ENCODE results near the gene RPL9. TPM values are rescaled to one million over a fixed set of nuclear protein-coding genes. Genes with fewer than 3 reads are reported as not detected.
A peak's percentile ranks its signal among the peaks of the same experiment; 100 is the strongest.

The RPL9 gene
- total RNA-seq, 1 donor from 2014 or later = 1,562 TPM

- Mint-ChIP-seq H3K9me3 (ENCODE audit: unreplicated experiment) (no peaks in the 10 kb centered on the region), H3K36me3 (ENCODE audit: low read depth, unreplicated experiment) (peaks cover 32% of the 10 kb centered on the region), H3K4me1 (ENCODE audit: unreplicated experiment) (peaks cover 9% of the 10 kb centered on the region), H3K4me3 (ENCODE audit: unreplicated experiment) (no peak overlapping the region), H3K27me3 (ENCODE audit: unreplicated experiment) (no peaks in the 10 kb centered on the region), H3K27ac (ENCODE audit: unreplicated experiment) (no peak overlapping the region)
- TF ChIP-seq CTCF (IDR thresholded peaks at IDR 0.05; ENCODE audit: unreplicated experiment) = no peak
- DNase-seq (ENCODE audit: low spot score) = no peak
Observed at GRCh38 chr4:39450618-39451017, 8.1 kb downstream of the RPL9 start.

GRCh38 chr4:39446842-39447573 lies 11.7 kb downstream of the RPL9 start:
- peaks cover 2% of the 10 kb centered on the region for H3K27me3 Mint-ChIP-seq (ENCODE audit: unreplicated experiment)
- DNase-seq (ENCODE audit: low spot score) = peak; percentile 67
- no peak overlapping the region for H3K4me3 Mint-ChIP-seq (ENCODE audit: unreplicated experiment)
- H3K36me3 Mint-ChIP-seq (ENCODE audit: low read depth, unreplicated experiment) = peaks cover 8% of the 10 kb centered on the region
- no peak for TF ChIP-seq CTCF (IDR thresholded peaks at IDR 0.05; ENCODE audit: unreplicated experiment)
- no peaks in the 10 kb centered on the region for H3K9me3 Mint-ChIP-seq (ENCODE audit: unreplicated experiment)
- H3K27ac Mint-ChIP-seq (ENCODE audit: unreplicated experiment) = no peak overlapping the region
- H3K4me1 Mint-ChIP-seq (ENCODE audit: unreplicated experiment) = peaks cover 3% of the 10 kb centered on the region

- no peak overlapping the region for H3K4me3 Mint-ChIP-seq (ENCODE audit: unreplicated experiment)
- peaks cover 6% of the 10 kb centered on the region for H3K36me3 Mint-ChIP-seq (ENCODE audit: low read depth, unreplicated experiment)
- DNase-seq (ENCODE audit: low spot score) = no peak
Observed at GRCh38 chr4:39446483-39446841, 12.3 kb downstream of the RPL9 start.

GRCh38 chr4:39442998-39443397 lies 15.7 kb downstream of the RPL9 start:
- peaks cover 2% of the 10 kb centered on the region for H3K27me3 Mint-ChIP-seq (ENCODE audit: unreplicated experiment)
- no peaks in the 10 kb centered on the region for H3K9me3 Mint-ChIP-seq (ENCODE audit: unreplicated experiment)
- H3K27ac Mint-ChIP-seq (ENCODE audit: unreplicated experiment) = no peak overlapping the region
- no peak for TF ChIP-seq CTCF (IDR thresholded peaks at IDR 0.05; ENCODE audit: unreplicated experiment)
- H3K4me1 Mint-ChIP-seq (ENCODE audit: unreplicated experiment) = peaks cover 2% of the 10 kb centered on the region
- DNase-seq (ENCODE audit: low spot score) = no peak
- no peaks in the 10 kb centered on the region for H3K36me3 Mint-ChIP-seq (ENCODE audit: low read depth, unreplicated experiment)
- no peak overlapping the region for H3K4me3 Mint-ChIP-seq (ENCODE audit: unreplicated experiment)

More at GRCh38 chr4:39446483-39446841, 12.3 kb downstream of the RPL9 start:
- H3K9me3 Mint-ChIP-seq (ENCODE audit: unreplicated experiment) = no peaks in the 10 kb centered on the region
- TF ChIP-seq CTCF (IDR thresholded peaks at IDR 0.05; ENCODE audit: unreplicated experiment) = no peak
- peaks cover 2% of the 10 kb centered on the region for H3K4me1 Mint-ChIP-seq (ENCODE audit: unreplicated experiment)
- peaks cover 2% of the 10 kb centered on the region for H3K27me3 Mint-ChIP-seq (ENCODE audit: unreplicated experiment)
- no peak overlapping the region for H3K27ac Mint-ChIP-seq (ENCODE audit: unreplicated experiment)

GRCh38 chr4:39441593-39441992 lies 17.1 kb downstream of the RPL9 start:
- H3K27me3 Mint-ChIP-seq (ENCODE audit: unreplicated experiment) = peaks cover 8% of the 10 kb centered on the region
- no peak overlapping the region for H3K27ac Mint-ChIP-seq (ENCODE audit: unreplicated experiment)
- no peaks in the 10 kb centered on the region for H3K4me1 Mint-ChIP-seq (ENCODE audit: unreplicated experiment)
- no peak for DNase-seq (ENCODE audit: low spot score)
- no peaks in the 10 kb centered on the region for H3K36me3 Mint-ChIP-seq (ENCODE audit: low read depth, unreplicated experiment)
- TF ChIP-seq CTCF (IDR thresholded peaks at IDR 0.05; ENCODE audit: unreplicated experiment) = no peak
- H3K9me3 Mint-ChIP-seq (ENCODE audit: unreplicated experiment) = no peaks in the 10 kb centered on the region
- H3K4me3 Mint-ChIP-seq (ENCODE audit: unreplicated experiment) = no peak overlapping the region
